ENCODE results near the gene HOXA3. TPM values are rescaled to one million over a fixed set of nuclear protein-coding genes. Genes with fewer than 3 reads are reported as not detected.

The HOXA3 gene
- total RNA-seq, 4 donors from 2014 or later, result 10.2 to 16.6 (median 13.8) TPM

DNA sequence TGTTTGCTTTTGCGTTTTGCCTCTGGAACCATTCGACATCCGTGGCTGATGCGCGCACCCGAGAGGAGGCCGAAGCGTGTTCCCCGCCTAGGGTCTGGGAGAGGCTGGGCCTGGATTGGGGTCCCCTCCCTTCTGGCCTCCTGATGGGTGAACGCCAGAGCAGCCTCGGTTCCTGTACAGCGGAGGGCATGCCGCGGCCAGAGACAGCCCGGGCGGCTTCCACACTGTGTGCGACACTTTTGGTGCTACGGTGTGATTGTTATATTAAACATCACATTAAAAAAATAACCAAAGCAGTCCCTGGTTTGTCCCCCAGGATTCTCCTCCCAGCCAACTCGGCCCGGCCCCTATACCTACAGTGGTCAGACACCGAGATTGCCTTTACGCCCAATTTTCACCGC lies 7.8 kb upstream of the HOXA3 start:
- H3K36me3 ChIP-seq, result no peaks in the 10 kb centered on the region
- peaks cover 16 to 100% (median 91%) of the 10 kb centered on the region in 4 donors for H3K27me3 ChIP-seq
- DNase-seq (ENCODE audit: extremely low spot score), result no peak
- H3K4me1 ChIP-seq, result peaks cover 30 to 69% (median 50%) of the 10 kb centered on the region in 4 donors
- WGBS, result 55% methylated on average over 20 of the region's 23 CpGs
- no peaks in the 10 kb centered on the region for H3K9me3 ChIP-seq
- peak overlapping the region; percentile 54 to 59 (median 56) for H3K4me3 ChIP-seq
- TF ChIP-seq POLR2A (IDR thresholded peaks at IDR 0.05; ENCODE audit: low read depth) (no peak), POLR2AphosphoS5 (IDR thresholded peaks at IDR 0.05) (no peak), EP300 (IDR thresholded peaks at IDR 0.05) (no peak)
- TF ChIP-seq, protein P1, sequence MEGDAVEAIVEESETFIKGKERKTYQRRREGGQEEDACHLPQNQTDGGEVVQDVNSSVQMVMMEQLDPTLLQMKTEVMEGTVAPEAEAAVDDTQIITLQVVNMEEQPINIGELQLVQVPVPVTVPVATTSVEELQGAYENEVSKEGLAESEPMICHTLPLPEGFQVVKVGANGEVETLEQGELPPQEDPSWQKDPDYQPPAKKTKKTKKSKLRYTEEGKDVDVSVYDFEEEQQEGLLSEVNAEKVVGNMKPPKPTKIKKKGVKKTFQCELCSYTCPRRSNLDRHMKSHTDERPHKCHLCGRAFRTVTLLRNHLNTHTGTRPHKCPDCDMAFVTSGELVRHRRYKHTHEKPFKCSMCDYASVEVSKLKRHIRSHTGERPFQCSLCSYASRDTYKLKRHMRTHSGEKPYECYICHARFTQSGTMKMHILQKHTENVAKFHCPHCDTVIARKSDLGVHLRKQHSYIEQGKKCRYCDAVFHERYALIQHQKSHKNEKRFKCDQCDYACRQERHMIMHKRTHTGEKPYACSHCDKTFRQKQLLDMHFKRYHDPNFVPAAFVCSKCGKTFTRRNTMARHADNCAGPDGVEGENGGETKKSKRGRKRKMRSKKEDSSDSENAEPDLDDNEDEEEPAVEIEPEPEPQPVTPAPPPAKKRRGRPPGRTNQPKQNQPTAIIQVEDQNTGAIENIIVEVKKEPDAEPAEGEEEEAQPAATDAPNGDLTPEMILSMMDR (IDR thresholded peaks at IDR 0.05), result no peak
- intact Hi-C loops (cut with DNase I), result loop anchor here (5.0 kb wide), 1 partner anchor 793 kb away; no protein-coding TSS in a partner anchor
- H3K27ac ChIP-seq (replicated peaks in 1 of 4), result no peak overlapping the region

DNA sequence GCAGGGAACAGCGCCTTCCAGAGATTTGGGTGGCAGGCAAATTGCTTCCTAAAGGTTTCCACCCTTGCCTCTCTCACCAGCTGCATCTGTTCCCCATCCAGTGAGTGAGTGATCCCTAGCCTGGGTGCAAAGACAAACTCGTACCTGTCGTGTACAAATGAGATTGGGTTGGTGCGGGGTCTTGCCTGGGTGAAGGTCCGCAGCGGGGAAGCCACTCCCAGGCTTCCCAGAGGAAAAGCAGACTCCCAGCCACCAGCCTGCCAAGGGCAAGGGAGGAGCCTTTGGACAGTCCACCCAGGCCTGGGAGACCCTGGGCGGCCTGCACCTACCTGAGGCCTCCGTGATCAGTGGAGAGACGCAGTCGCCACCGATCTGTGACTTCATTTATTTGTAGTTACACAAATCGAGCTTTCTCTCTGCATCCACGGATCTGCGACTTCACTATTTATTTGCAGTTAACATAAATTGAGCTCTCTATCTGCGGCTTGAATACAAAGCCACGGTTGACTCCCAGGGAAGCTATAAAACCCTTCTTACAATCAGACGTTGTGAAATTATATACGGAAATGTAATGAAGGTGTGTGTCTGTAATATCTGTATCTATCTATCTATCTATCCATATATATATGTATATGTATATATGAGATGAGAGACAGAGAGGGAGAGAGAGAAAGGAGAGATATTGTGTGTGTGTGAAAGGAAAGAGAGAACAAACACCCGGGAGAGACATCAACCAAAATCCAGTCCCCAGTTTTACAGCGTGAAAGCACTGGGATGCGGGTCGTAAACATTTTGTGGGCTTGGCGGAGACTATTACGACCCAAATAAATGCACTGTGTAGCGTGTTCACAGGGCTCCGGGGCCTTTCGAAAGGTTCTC lies 7.1 kb upstream of the HOXA3 start:
- no peak for TF ChIP-seq POLR2A (IDR thresholded peaks at IDR 0.05; ENCODE audit: low read depth)
- TF ChIP-seq, protein P1 (IDR thresholded peaks at IDR 0.05), result no peak
- intact Hi-C loops (cut with DNase I), result loop anchor here (5.0 to 10.0 kb wide), 3 partner anchors 792 to 1297 kb away; no protein-coding TSS in a partner anchor
- peaks cover 35 to 69% (median 50%) of the 10 kb centered on the region in 4 donors for H3K4me1 ChIP-seq
- no peak for DNase-seq (ENCODE audit: extremely low spot score)
- no peak overlapping the region for H3K27ac ChIP-seq (replicated peaks in 1 of 4)
- no peaks in the 10 kb centered on the region for H3K9me3 ChIP-seq
- peaks cover 16 to 100% (median 91%) of the 10 kb centered on the region in 4 donors for H3K27me3 ChIP-seq
- H3K36me3 ChIP-seq, result no peaks in the 10 kb centered on the region
- no peak overlapping the region for H3K4me3 ChIP-seq
- 64% methylated on average over 26 of the region's 27 CpGs for WGBS

DNA sequence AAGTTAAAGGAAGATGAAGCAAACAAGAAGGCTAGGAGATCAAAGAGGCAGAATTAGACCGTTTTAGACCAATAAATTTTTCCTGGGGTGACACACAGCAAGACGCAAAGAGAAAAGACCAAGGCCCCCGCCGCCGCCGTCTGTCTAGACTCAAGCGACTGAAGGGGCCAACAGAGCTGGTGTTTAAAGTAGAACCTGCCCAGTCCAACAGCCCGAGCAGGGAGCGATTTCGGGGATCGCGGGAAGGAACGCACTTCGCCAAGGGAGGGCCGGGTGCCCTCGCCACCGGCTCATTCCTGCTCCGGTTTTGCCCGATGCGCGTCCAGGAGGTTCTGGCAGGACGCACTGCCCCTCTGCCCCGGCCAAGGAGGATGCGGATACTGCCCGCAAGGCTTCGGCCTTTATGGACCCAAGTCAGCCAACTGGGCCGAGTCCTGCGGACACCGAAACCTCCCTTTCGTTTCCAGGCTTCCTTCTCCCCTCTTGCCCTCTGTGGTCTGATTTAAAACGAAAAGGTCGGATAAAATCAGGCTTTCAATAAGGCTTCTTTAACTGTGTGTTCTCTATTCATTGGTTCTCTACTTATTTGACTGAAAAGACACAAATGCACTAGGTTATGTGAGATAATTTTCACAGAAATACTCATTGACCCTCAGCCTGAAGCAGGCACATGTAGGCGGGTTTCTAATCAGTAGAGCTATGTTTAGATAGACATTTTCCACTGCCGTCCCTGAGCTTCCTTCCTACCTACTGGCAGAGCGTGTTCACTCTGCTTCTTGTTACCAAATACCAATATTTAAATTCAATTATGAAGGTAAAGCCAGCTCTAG lies 6.3 kb upstream of the HOXA3 start:
- TF ChIP-seq EP300 (IDR thresholded peaks at IDR 0.05), result no peak
- TF ChIP-seq POLR2AphosphoS5 (IDR thresholded peaks at IDR 0.05), result peak in 1 of 2 donors; percentile 34
- H3K27ac ChIP-seq (replicated peaks in 1 of 4), result no peak overlapping the region
- no peaks in the 10 kb centered on the region for H3K9me3 ChIP-seq
- H3K4me1 ChIP-seq, result peaks cover 35 to 66% (median 49%) of the 10 kb centered on the region in 4 donors
- intact Hi-C loops (cut with DNase I), result loop anchor here (5.0 to 10.0 kb wide), 2 partner anchors 1264 to 1296 kb away; no protein-coding TSS in a partner anchor
- H3K4me3 ChIP-seq, result no peak overlapping the region
- WGBS, result 39% methylated on average over 27 of the region's 35 CpGs
- H3K36me3 ChIP-seq, result no peaks in the 10 kb centered on the region
- peaks cover 19 to 100% (median 91%) of the 10 kb centered on the region in 4 donors for H3K27me3 ChIP-seq
- DNase-seq (ENCODE audit: extremely low spot score), result no peak

DNA sequence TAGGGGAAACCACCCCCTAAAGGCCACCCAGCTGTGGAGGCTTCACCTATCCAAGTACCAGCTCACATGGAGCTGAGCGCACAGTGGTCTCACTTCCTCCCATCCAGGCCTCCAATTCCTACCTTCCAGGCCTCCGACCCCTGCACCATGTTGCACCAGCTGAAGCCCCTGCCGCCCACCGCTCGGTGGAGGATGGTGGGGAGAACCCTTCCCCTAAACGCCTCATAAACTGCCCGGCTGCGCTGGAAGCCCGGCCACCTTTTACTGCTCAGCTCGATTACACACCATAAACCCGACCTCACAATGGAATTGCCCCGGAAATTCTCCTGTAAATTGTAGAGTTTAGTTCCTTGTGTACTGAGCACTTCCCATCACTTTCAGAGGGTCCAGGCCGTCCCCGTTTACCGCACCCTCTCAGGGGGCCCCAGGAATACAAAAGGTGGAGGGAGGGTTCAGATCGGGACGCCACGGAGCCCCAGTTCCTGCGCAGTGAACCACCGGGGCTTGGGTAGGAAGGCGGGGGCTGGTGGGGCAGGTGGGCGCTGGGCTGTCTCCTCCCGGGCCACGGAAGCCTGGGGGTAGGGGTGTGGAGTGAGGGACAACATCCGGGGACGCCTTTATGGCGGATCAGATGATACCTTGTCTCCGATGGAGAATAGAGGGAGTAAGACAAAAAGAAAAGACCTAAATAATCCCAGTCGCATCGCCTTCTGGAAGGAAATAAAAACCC lies 5.5 kb upstream of the HOXA3 start:
- Histone ChIP-seq H3K4me1 (peaks cover 35 to 67% (median 50%) of the 10 kb centered on the region in 4 donors), H3K4me3 (no peak overlapping the region), H3K9me3 (no peaks in the 10 kb centered on the region), H3K27me3 (peaks cover 27 to 100% (median 93%) of the 10 kb centered on the region in 4 donors), H3K36me3 (no peaks in the 10 kb centered on the region), H3K27ac (replicated peaks in 1 of 4) (no peak overlapping the region)
- DNase-seq (ENCODE audit: extremely low spot score), result no peak
- intact Hi-C loops (cut with DNase I), result loop anchor here (5.0 to 10.0 kb wide), 2 partner anchors 1263 to 1296 kb away; no protein-coding TSS in a partner anchor
- whole genome bisulfite sequencing, result 22% methylated on average over 30 of the region's 30 CpGs
- TF ChIP-seq POLR2AphosphoS5 (IDR thresholded peaks at IDR 0.05) (no peak), EP300 (IDR thresholded peaks at IDR 0.05) (no peak)
- TF ChIP-seq, protein P1 (IDR thresholded peaks at IDR 0.05), result no peak

All from esophagus muscularis mucosa (tissue), 4 donors.